SK-N-SH treated with all-trans-retinoic acid at 6 μM for 48 hours (cell line): Measurements from ENCODE around the gene NCBP3.

Source experiments
- ATAC-seq: fragments of 200-7000 bp; cut with Tn5 transposase; 3 replicates; pipeline ENCODE4 v1.9.1; 2020; ENCODE audit warnings: mild to moderate bottlenecking, moderate library complexity
- ARNTL ChIP-seq: fragments of 450-650 bp; formaldehyde crosslinking; IDR thresholded peaks from 2 replicates; pipeline ENCODE4 v1.5.0; 2020; ENCODE audit warnings: low read depth, mild to moderate bottlenecking, moderate library complexity, borderline replicate concordance
- BACH2 ChIP-seq: fragments of 250-450 bp; sonication (Bioruptor Pico); IDR thresholded peaks from 2 replicates; pipeline ENCODE4 v1.9.0; 2021; ENCODE audit warnings: mild to moderate bottlenecking, borderline replicate concordance
- CSDC2 ChIP-seq: fragments of 250-450 bp; sonication (Bioruptor Pico); IDR thresholded peaks from 2 replicates; pipeline ENCODE4 v1.5.0; 2020; ENCODE audit warnings: mild to moderate bottlenecking, moderate library complexity
- ESRRG ChIP-seq: fragments of 250-450 bp; sonication (Bioruptor Pico); IDR thresholded peaks from 2 replicates; pipeline ENCODE4 v1.6.1; 2021; ENCODE audit warnings: mild to moderate bottlenecking
- GLIS3 ChIP-seq: fragments of 250-450 bp; sonication (Bioruptor Pico); IDR thresholded peaks from 2 replicates; pipeline ENCODE4 v1.5.0; 2020; ENCODE audit warnings: mild to moderate bottlenecking, moderate library complexity
- ISL1 ChIP-seq: fragments of 250-450 bp; sonication (Bioruptor Pico); IDR thresholded peaks from 2 replicates; pipeline ENCODE4 v2.1.2; 2022; ENCODE audit warnings: mild to moderate bottlenecking, moderate library complexity
- OSR1 ChIP-seq: fragments of 250-450 bp; sonication (Bioruptor Pico); IDR thresholded peaks from 2 replicates; pipeline ENCODE4 v1.8.0; 2022; ENCODE audit warnings: moderate library complexity, mild to moderate bottlenecking, inconsistent platforms
- PPARA ChIP-seq: fragments of 250-450 bp; sonication (Bioruptor Pico); IDR thresholded peaks from 2 replicates; pipeline ENCODE4 v1.5.0; 2020; ENCODE audit warnings: mild to moderate bottlenecking, borderline replicate concordance
- RARB ChIP-seq: fragments of 250-450 bp; sonication (Bioruptor Pico); IDR thresholded peaks from 2 replicates; pipeline ENCODE4 v1.8.0; 2021; ENCODE audit warnings: mild to moderate bottlenecking, moderate library complexity
- TOX ChIP-seq: fragments of 250-450 bp; sonication (Bioruptor Pico); IDR thresholded peaks from 2 replicates; pipeline ENCODE4 v1.8.0; 2021; ENCODE audit warnings: mild to moderate bottlenecking, moderate library complexity, borderline replicate concordance
- ZC3H10 ChIP-seq: fragments of 250-450 bp; sonication (Bioruptor Pico); IDR thresholded peaks from 2 replicates; pipeline ENCODE4 v1.5.1; 2021; ENCODE audit warnings: mild to moderate bottlenecking, moderate library complexity
- ZFP3 ChIP-seq: fragments of 250-450 bp; sonication (Bioruptor Pico); IDR thresholded peaks from 2 replicates; pipeline ENCODE4 v1.5.0; 2020; ENCODE audit warnings: mild to moderate bottlenecking, moderate library complexity
- ZFP30 ChIP-seq: fragments of 450-650 bp; formaldehyde crosslinking; IDR thresholded peaks from 2 replicates; pipeline ENCODE4 v1.5.0; 2022; ENCODE audit warnings: mild to moderate bottlenecking, moderate library complexity
- ZNF565 ChIP-seq: fragments of 450-650 bp; formaldehyde crosslinking; conservative IDR thresholded peaks from 2 replicates; pipeline ENCODE4 v1.5.0; 2020; ENCODE audit warnings: low read depth, mild to moderate bottlenecking, moderate library complexity
- ZNF70 ChIP-seq: fragments of 450-650 bp; formaldehyde crosslinking; IDR thresholded peaks from 2 replicates; pipeline ENCODE4 v1.5.0; 2020; ENCODE audit warnings: mild to moderate bottlenecking, moderate library complexity
- TF ChIP-seq, protein P1 (sequence below): fragments of 250-450 bp; sonication (Bioruptor Pico); IDR thresholded peaks from 2 replicates; pipeline ENCODE4 v1.8.0; 2021; ENCODE audit warnings: low read depth, mild to moderate bottlenecking, moderate library complexity, borderline replicate concordance
- TF ChIP-seq, protein P2 (sequence below): fragments of 250-450 bp; sonication (Bioruptor Pico); IDR thresholded peaks from 2 replicates; pipeline ENCODE4 v1.5.1; 2021; ENCODE audit warnings: mild to moderate bottlenecking, moderate library complexity
- TF ChIP-seq, protein P3 (sequence below): fragments of 250-450 bp; sonication (Bioruptor Pico); IDR thresholded peaks from 2 replicates; pipeline ENCODE4 v1.5.0; 2020; ENCODE audit warnings: mild to moderate bottlenecking, moderate library complexity
- TF ChIP-seq, protein P4 (sequence below): fragments of 250-450 bp; sonication (Bioruptor Pico); IDR thresholded peaks from 2 replicates; pipeline ENCODE4 v1.5.1; 2020; ENCODE audit warnings: low read depth, mild to moderate bottlenecking, moderate library complexity
- TF ChIP-seq, protein P5 (sequence below): fragments of 250-450 bp; sonication (Bioruptor Pico); IDR thresholded peaks from 2 replicates; pipeline ENCODE4 v1.8.0; 2020; ENCODE audit warnings: mild to moderate bottlenecking, moderate library complexity, borderline replicate concordance

NCBP3 gene

DNA sequence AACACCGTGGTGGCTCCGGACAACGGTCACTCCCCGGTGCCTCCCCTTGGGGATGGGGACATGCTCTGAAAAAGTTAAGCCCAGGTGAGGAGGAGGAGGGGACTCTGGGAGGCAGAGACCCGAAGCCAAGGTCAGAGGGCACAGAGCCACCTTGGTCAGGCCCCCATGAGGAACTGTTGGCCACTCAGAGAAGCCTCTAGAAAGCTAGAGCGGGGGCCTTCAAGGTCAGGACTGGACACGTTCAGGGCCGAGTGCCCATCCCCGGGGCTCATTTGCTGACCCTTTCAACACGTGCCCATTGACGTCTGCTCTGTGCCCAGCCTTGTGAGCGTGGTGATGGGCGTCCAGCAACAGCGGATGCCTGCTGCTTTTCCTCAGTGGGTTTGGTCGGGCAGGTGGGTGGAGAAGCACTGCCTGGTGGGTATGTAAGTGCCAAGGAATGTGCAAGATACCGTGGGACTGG is 84.1 kb downstream of the NCBP3 start:
- no peak for TF ChIP-seq BACH2
- TF ChIP-seq GLIS3: no peak
- TF ChIP-seq TOX (CRISPR knock-in tag): no peak
- no peak for TF ChIP-seq OSR1 (CRISPR knock-in tag)
- no peak for TF ChIP-seq ISL1 (CRISPR knock-in tag)
- no peak for TF ChIP-seq ARNTL (CRISPR knock-in tag)
- no peak for TF ChIP-seq CSDC2 (CRISPR knock-in tag)
- TF ChIP-seq, all 23 proteins: peak for 0
- no peak for ATAC-seq

DNA sequence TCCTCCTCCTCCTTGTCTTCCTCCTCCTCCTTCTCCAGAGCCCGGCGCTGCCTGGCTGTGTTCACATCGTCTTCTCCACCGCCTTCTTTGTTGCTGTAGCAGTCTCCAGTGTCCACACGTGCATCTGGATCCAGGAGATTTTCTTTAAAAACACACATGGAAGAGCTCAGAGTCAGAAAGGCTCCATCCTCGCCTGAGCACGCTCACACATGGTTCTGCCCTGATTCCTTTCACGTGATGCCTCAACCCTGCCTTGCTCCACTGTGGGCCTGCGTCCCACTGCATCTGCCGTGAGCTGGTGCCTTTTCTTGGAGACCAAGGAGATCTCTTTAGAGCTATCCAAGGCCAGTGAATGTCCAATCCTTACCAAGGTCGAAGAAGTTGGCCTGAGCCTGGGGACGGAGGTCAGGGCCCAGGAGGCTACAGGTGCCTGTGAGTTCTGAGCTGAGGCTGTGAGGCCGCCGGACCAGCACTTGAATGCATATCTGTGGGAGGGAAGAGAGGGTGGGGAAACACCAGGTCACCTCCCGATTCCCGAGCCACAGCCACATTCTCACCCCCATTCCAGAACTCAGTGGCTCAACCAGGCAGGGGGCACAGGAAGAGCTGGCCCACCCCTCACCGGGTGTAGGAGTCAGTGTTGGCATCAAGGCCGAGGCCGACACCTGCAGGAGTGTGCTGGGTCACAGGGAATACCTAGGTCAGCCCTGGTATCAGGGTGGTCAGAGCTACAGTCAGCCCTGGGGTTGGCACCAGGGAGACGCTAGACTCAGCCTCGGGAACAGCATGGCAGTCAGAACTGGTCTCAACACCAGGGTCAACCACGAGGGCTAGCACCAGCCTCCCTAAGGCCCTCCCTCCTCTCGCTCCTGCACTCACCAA is 84.8 kb downstream of the NCBP3 start:
- no peak for ATAC-seq
- TF ChIP-seq ZNF565 (CRISPR knock-in tag) (no peak), ZFP30 (no peak), CSDC2 (CRISPR knock-in tag) (no peak), OSR1 (CRISPR knock-in tag) (no peak), ESRRG (no peak), ZNF70 (CRISPR knock-in tag) (no peak)
- TF ChIP-seq, protein P1, sequence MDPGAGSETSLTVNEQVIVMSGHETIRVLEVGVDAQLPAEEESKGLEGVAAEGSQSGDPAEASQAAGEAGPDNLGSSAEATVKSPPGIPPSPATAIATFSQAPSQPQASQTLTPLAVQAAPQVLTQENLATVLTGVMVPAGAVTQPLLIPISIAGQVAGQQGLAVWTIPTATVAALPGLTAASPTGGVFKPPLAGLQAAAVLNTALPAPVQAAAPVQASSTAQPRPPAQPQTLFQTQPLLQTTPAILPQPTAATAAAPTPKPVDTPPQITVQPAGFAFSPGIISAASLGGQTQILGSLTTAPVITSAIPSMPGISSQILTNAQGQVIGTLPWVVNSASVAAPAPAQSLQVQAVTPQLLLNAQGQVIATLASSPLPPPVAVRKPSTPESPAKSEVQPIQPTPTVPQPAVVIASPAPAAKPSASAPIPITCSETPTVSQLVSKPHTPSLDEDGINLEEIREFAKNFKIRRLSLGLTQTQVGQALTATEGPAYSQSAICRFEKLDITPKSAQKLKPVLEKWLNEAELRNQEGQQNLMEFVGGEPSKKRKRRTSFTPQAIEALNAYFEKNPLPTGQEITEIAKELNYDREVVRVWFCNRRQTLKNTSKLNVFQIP: no peak
- TF ChIP-seq, protein P2, sequence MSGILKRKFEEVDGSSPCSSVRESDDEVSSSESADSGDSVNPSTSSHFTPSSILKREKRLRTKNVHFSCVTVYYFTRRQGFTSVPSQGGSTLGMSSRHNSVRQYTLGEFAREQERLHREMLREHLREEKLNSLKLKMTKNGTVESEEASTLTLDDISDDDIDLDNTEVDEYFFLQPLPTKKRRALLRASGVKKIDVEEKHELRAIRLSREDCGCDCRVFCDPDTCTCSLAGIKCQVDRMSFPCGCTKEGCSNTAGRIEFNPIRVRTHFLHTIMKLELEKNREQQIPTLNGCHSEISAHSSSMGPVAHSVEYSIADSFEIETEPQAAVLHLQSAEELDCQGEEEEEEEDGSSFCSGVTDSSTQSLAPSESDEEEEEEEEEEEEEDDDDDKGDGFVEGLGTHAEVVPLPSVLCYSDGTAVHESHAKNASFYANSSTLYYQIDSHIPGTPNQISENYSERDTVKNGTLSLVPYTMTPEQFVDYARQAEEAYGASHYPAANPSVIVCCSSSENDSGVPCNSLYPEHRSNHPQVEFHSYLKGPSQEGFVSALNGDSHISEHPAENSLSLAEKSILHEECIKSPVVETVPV (CRISPR knock-in tag): no peak

DNA sequence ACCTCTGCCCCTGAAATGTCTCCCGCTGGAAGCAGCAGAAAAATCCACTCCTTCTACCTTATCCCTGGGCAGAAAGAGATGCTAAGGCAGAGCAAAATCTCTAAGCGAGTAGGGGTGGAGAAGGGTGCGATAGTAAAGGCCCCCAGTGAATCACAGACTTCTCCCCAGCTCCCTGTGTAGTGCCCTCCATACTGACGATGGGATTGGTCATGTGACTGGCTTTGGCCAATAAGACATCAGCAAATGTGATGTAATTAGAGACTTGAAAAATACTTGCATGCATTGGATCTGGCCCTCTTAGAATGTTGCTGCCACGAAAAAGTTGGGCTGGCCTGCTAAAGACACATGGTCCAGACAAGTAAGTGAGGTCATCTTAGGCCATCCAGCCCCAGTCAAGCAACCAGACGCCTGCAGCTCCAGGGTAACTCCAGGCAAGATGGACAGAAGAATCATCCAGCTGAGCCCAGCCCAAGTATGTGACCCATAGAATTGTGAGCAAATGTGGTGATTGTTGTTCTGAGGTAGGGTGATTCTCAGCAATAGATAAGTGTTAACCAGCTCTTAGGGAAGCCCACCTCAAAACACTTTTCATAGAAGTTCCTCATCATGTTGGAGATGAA is 86.3 kb downstream of the NCBP3 start:
- ATAC-seq: no peak
- TF ChIP-seq TOX (CRISPR knock-in tag): no peak
- TF ChIP-seq, protein P3, sequence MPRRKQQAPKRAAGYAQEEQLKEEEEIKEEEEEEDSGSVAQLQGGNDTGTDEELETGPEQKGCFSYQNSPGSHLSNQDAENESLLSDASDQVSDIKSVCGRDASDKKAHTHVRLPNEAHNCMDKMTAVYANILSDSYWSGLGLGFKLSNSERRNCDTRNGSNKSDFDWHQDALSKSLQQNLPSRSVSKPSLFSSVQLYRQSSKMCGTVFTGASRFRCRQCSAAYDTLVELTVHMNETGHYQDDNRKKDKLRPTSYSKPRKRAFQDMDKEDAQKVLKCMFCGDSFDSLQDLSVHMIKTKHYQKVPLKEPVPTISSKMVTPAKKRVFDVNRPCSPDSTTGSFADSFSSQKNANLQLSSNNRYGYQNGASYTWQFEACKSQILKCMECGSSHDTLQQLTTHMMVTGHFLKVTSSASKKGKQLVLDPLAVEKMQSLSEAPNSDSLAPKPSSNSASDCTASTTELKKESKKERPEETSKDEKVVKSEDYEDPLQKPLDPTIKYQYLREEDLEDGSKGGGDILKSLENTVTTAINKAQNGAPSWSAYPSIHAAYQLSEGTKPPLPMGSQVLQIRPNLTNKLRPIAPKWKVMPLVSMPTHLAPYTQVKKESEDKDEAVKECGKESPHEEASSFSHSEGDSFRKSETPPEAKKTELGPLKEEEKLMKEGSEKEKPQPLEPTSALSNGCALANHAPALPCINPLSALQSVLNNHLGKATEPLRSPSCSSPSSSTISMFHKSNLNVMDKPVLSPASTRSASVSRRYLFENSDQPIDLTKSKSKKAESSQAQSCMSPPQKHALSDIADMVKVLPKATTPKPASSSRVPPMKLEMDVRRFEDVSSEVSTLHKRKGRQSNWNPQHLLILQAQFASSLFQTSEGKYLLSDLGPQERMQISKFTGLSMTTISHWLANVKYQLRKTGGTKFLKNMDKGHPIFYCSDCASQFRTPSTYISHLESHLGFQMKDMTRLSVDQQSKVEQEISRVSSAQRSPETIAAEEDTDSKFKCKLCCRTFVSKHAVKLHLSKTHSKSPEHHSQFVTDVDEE (CRISPR knock-in tag): no peak
- no peak for TF ChIP-seq ESRRG
- no peak for TF ChIP-seq RARB

DNA sequence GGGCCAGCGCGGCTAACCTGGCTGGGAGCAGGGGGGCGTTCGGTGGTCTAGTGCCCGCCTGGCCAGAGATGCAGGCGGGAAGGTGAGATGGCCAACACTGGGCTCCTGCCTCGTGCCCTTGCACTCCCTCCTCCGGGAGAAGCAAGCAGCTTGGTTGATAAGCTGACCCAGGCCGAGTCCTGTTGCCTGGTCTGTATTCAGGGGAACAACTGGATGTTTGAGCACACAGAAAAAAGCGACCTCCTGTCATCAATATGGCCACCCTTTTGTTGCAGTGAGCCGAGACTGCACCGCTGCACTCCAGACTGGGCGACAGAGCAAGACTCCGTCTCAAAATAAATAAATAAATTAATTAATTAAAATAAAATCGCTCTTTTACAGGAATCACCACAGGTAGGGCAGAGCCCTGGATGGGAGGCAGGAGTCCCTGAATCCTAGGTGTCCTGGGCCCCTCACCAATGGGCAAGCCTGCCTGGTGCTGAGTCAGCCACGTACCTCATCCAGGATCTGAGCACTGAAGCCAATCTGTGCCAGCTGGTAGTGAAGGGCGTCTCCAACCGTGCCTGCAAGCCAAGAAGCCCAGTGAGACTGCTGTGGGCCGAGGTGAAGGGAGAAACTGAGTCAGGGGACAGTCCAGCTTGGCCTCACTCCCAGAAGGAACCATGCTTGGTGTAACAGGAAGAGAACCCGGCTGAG is 90.6 kb downstream of the NCBP3 start:
- ATAC-seq: no peak
- TF ChIP-seq, protein P4, sequence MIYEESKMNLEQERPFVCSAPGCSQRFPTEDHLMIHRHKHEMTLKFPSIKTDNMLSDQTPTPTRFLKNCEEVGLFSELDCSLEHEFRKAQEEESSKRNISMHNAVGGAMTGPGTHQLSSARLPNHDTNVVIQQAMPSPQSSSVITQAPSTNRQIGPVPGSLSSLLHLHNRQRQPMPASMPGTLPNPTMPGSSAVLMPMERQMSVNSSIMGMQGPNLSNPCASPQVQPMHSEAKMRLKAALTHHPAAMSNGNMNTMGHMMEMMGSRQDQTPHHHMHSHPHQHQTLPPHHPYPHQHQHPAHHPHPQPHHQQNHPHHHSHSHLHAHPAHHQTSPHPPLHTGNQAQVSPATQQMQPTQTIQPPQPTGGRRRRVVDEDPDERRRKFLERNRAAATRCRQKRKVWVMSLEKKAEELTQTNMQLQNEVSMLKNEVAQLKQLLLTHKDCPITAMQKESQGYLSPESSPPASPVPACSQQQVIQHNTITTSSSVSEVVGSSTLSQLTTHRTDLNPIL (CRISPR knock-in tag): no peak
- TF ChIP-seq PPARA (CRISPR knock-in tag) (no peak), ZFP3 (CRISPR knock-in tag) (no peak), ZNF565 (CRISPR knock-in tag) (no peak), ZC3H10 (CRISPR knock-in tag) (no peak), ZFP30 (no peak), CSDC2 (CRISPR knock-in tag) (no peak)
- TF ChIP-seq, protein P5, sequence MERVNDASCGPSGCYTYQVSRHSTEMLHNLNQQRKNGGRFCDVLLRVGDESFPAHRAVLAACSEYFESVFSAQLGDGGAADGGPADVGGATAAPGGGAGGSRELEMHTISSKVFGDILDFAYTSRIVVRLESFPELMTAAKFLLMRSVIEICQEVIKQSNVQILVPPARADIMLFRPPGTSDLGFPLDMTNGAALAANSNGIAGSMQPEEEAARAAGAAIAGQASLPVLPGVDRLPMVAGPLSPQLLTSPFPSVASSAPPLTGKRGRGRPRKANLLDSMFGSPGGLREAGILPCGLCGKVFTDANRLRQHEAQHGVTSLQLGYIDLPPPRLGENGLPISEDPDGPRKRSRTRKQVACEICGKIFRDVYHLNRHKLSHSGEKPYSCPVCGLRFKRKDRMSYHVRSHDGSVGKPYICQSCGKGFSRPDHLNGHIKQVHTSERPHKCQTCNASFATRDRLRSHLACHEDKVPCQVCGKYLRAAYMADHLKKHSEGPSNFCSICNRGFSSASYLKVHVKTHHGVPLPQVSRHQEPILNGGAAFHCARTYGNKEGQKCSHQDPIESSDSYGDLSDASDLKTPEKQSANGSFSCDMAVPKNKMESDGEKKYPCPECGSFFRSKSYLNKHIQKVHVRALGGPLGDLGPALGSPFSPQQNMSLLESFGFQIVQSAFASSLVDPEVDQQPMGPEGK (CRISPR knock-in tag): no peak
